IMR-90 (cell line): ENCODE results near the gene DZANK1. TPM values are rescaled to one million over a fixed set of nuclear protein-coding genes. Genes with fewer than 3 reads are reported as not detected.
A peak's percentile ranks its signal among the peaks of the same experiment; 100 is the strongest.

Experiments
- ATAC-seq: fragments of 200-7000 bp; cut with Tn5 transposase; 2 replicates; pipeline ENCODE4 v1.9.1; 2020; ENCODE audit warnings: low read depth, mild to moderate bottlenecking, moderate library complexity
- BruUV-seq: library from RNA; stranded (reverse); fragments of 400-500 nt; replicated peaks from 2 replicates; lab custom pipeline; 2021; lab: Mats Ljungman, UMichigan
- CTCF ChIA-PET: fragments of 300-600 bp; formaldehyde crosslinking; extraction: SDS; loops from one replicate; lab custom pipeline; 2021; ENCODE audit warnings: antibody characterized with exemption; lab: Yijun Ruan, JAX
- POLR2A ChIA-PET: fragments of 300-600 bp; sonication (Branson Sonifier 250); formaldehyde crosslinking; loops from one replicate; lab custom pipeline; 2022; ENCODE audit warnings: antibody characterized with exemption; ENCODE audit not compliant: unreplicated experiment; lab: Charles Lee
- DNase-seq: peaks from one replicate; pipeline ENCODE4 v3.0.0; 2013
- H2AFZ ChIP-seq: replicated peaks from 2 replicates; pipeline ENCODE3; 2013; ENCODE audit warnings: low read length, mild to moderate bottlenecking; ENCODE audit not compliant: poor library complexity
- H2AK5ac ChIP-seq: 2 replicates; pipeline ENCODE4 v1.6.1; 2013; ENCODE audit warnings: low read depth, low read length, inconsistent platforms
- H2AK9ac ChIP-seq: replicated peaks from 2 replicates; pipeline ENCODE3; 2013; ENCODE audit warnings: mild to moderate bottlenecking, low read depth, low read length, moderate library complexity; ENCODE audit not compliant: poor library complexity
- H2BK120ac ChIP-seq: 2 replicates; pipeline ENCODE4 v1.6.1; 2013; ENCODE audit warnings: low read depth, low read length, inconsistent platforms
- H2BK15ac ChIP-seq: 3 replicates; pipeline ENCODE4 v1.6.1; 2013; ENCODE audit warnings: low read depth, low read length, inconsistent platforms
- H2BK20ac ChIP-seq: 2 replicates; pipeline ENCODE4 v1.6.1; 2013; ENCODE audit warnings: low read depth, mild to moderate bottlenecking, inconsistent platforms, low read length, moderate library complexity
- H2BK5ac ChIP-seq: 2 replicates; pipeline ENCODE4 v1.6.1; 2013; ENCODE audit warnings: mild to moderate bottlenecking, low read depth, low read length, inconsistent platforms; ENCODE audit not compliant: poor library complexity, severe bottlenecking
- H3K14ac ChIP-seq: replicated peaks from 2 replicates; pipeline ENCODE4 v1.6.1; 2013; ENCODE audit warnings: low read depth, low read length, inconsistent platforms
- H3K18ac ChIP-seq: 2 replicates; pipeline ENCODE4 v1.6.1; 2013; ENCODE audit warnings: low read depth, low read length, control low read depth
- H3K23ac ChIP-seq: 2 replicates; pipeline ENCODE4 v1.6.1; 2013; ENCODE audit warnings: low read depth, low read length, inconsistent platforms
- H3K27ac ChIP-seq: 2 replicates; pipeline ENCODE4 v1.5.1; 2013; ENCODE audit warnings: mild to moderate bottlenecking, control low read depth, low read length; ENCODE audit not compliant: insufficient read depth
- H3K27me3 ChIP-seq: 2 replicates; pipeline ENCODE4 v1.6.1; 2013; ENCODE audit warnings: low read length; ENCODE audit not compliant: control insufficient read depth, insufficient read depth
- H3K36me3 ChIP-seq: 2 replicates; pipeline ENCODE4 v1.6.1; 2013; ENCODE audit warnings: low read length, mixed read lengths; ENCODE audit not compliant: control insufficient read depth, insufficient read depth
- H3K4ac ChIP-seq: 2 replicates; pipeline ENCODE4 v1.6.1; 2013; ENCODE audit warnings: low read depth, low read length, inconsistent platforms
- H3K4me1 ChIP-seq: 2 replicates; pipeline ENCODE4 v1.6.1; 2013; ENCODE audit warnings: low read length, mixed read lengths; ENCODE audit not compliant: control insufficient read depth, insufficient read depth
- H3K4me2 ChIP-seq: 2 replicates; pipeline ENCODE4 v1.6.1; 2013; ENCODE audit warnings: low read depth, mild to moderate bottlenecking, control low read depth, low read length, moderate library complexity
- H3K4me3 ChIP-seq: 2 replicates; pipeline ENCODE4 v1.5.1; 2013; ENCODE audit warnings: low read depth, mild to moderate bottlenecking, control low read depth, low read length, moderate library complexity; ENCODE audit not compliant: insufficient read depth
- H3K56ac ChIP-seq: 2 replicates; pipeline ENCODE4 v1.6.1; 2013; ENCODE audit warnings: low read length, inconsistent platforms; ENCODE audit not compliant: insufficient read depth; ENCODE audit errors: extremely low read depth
- H3K79me1 ChIP-seq, 2 experiments: 2 replicates each; pipeline ENCODE4 v1.6.1; 2013; ENCODE audit warnings: low read length in 2 of 2, inconsistent platforms in 1 of 2, low read depth in 1 of 2
- H3K9ac ChIP-seq: 2 replicates; pipeline ENCODE4 v1.6.1; 2013; ENCODE audit warnings: low read depth, low read length, control low read depth
- H3K9me1 ChIP-seq: 2 replicates; pipeline ENCODE4 v1.6.1; 2013; ENCODE audit warnings: low read length, inconsistent platforms; ENCODE audit not compliant: insufficient read depth
- H3K9me3 ChIP-seq: 2 replicates; pipeline ENCODE4 v1.6.1; 2013; ENCODE audit warnings: low read length; ENCODE audit not compliant: control insufficient read depth, insufficient read depth
- H4K20me1 ChIP-seq: 2 replicates; pipeline ENCODE4 v1.6.1; 2013; ENCODE audit warnings: low read length, inconsistent platforms; ENCODE audit not compliant: insufficient read depth
- H4K5ac ChIP-seq: 2 replicates; pipeline ENCODE4 v1.6.1; 2013; ENCODE audit warnings: mild to moderate bottlenecking, low read depth, low read length, control low read depth
- H4K8ac ChIP-seq, 2 experiments: 2 replicates each; pipeline ENCODE4 v1.6.1; 2013; ENCODE audit warnings: low read depth in 2 of 2, low read length in 2 of 2, control low read depth in 1 of 2, inconsistent platforms in 1 of 2
- H4K91ac ChIP-seq: 2 replicates; pipeline ENCODE4 v1.6.1; 2013; ENCODE audit warnings: low read depth, low read length, inconsistent platforms; ENCODE audit not compliant: insufficient read depth
- CHD1 ChIP-seq: IDR thresholded peaks from 2 replicates; pipeline ENCODE4 v1.6.1; 2012; ENCODE audit warnings: low read depth, low read length, improper control_type of control experiment
- FOS ChIP-seq: fragments of 150-350 bp; IDR thresholded peaks from 2 replicates; pipeline ENCODE4 v1.6.1; 2016; ENCODE audit warnings: low read depth, low read length
- POLR2A ChIP-seq: IDR thresholded peaks from 2 replicates; pipeline ENCODE4 v1.6.1; 2012; ENCODE audit warnings: mild to moderate bottlenecking, low read depth, low read length
- WGBS, 2 experiments: methylation state at CpG; one replicate each; pipeline versions ENCODE4 v1.1.5 to v1.1.7; 2013; ENCODE audit warnings: missing lambda C conversion rate in 2 of 2; ENCODE audit not compliant: insufficient read length in 1 of 2; ENCODE audit errors: extremely low coverage in 2 of 2; 5-methylcytosine and 5-hydroxymethylcytosine counted together
- dilution Hi-C: fragments of 300-500 bp; cut with HindIII; formaldehyde crosslinking; loops from one replicate; pipeline ENCODE4 v1.14.3; 2018; ENCODE audit warnings: low sequenced_read_pairs; ENCODE audit not compliant: unreplicated experiment
- in situ Hi-C: fragments of 300-500 bp; cut with MboI; formaldehyde crosslinking; loops from 3 replicates; pipeline ENCODE4 v1.14.3; 2019; ENCODE audit warnings: low sequenced_read_pairs, inconsistent platforms, mixed read lengths
- intact Hi-C: fragments of 100-400 bp; cut with micrococcal nuclease; formaldehyde crosslinking; loops from 2 replicates; pipeline ENCODE4 v1.10.0; 2022
- polyA plus RNA-seq, 3 experiments: library from polyadenylated mRNA; depleted of rRNA; stranded (reverse); fragments of >200 nt; gene quantifications; 2 replicates each; pipeline ENCODE4 v1.2.3, GENCODE V29; 2012; ENCODE audit warnings: low replicate concordance in 1 of 3
- total RNA-seq: library from RNA; depleted of rRNA; stranded (reverse); fragments of >200 nt; gene quantifications from 2 replicates; pipeline ENCODE4 v1.2.3, GENCODE V29; 2012
- TF ChIP-seq, protein P1 (sequence below): conservative IDR thresholded peaks from 2 replicates; pipeline ENCODE4 v1.5.1; 2012; ENCODE audit warnings: mild to moderate bottlenecking, low read depth, low read length, improper control_type of control experiment

Gene DZANK1
- total and polyA plus RNA-seq, 2 of the 4 experiments (the other 2 are of a cell fraction), result 0.54 to 1.1 TPM

- ChIA-PET POLR2A (no interaction called here), CTCF (interaction anchor here (0.5 kb wide), 1 partner anchor 860 kb away, joined by 3 read pairs; no protein-coding TSS in a partner anchor)
- Histone ChIP-seq H3K23ac (no peak overlapping the region), H4K91ac (no peak overlapping the region), H3K79me1 (no peaks in the 10 kb centered on the region), H3K9ac (no peak overlapping the region), H2AK9ac (no peak overlapping the region), H3K9me3 (no peaks in the 10 kb centered on the region), H3K56ac (no peak overlapping the region), H4K5ac (no peak overlapping the region), H2BK20ac (no peak overlapping the region), H2BK15ac (no peak overlapping the region), H2AK5ac (no peak overlapping the region), H3K4ac (no peak overlapping the region), H3K4me3 (no peak overlapping the region), H3K18ac (no peak overlapping the region), H3K27ac (no peak overlapping the region), H3K27me3 (no peaks in the 10 kb centered on the region), H3K36me3 (no peaks in the 10 kb centered on the region), H4K8ac (no peak overlapping the region), H4K20me1 (no peaks in the 10 kb centered on the region), H3K4me1 (peaks cover 2% of the 10 kb centered on the region; the same call in 1 of the 2 replicates), H3K4me2 (no peak overlapping the region), H2AFZ (no peak overlapping the region), H3K14ac (no peak overlapping the region), H3K9me1 (peaks cover 9% of the 10 kb centered on the region; the same call in 1 of the 2 replicates), H2BK120ac (no peak overlapping the region), H2BK5ac (no peak overlapping the region)
- dilution Hi-C loops, result no loop called here
- no CpG with 5 or more reads among the region's 6 CpGs for WGBS, 2 experiments
- DNase-seq (peak; percentile 77), ATAC-seq (peak; percentile 88)
- intact Hi-C loops, result no loop called here
- TF ChIP-seq CHD1, result no peak
- no peak for TF ChIP-seq POLR2A
- TF ChIP-seq, protein P1, sequence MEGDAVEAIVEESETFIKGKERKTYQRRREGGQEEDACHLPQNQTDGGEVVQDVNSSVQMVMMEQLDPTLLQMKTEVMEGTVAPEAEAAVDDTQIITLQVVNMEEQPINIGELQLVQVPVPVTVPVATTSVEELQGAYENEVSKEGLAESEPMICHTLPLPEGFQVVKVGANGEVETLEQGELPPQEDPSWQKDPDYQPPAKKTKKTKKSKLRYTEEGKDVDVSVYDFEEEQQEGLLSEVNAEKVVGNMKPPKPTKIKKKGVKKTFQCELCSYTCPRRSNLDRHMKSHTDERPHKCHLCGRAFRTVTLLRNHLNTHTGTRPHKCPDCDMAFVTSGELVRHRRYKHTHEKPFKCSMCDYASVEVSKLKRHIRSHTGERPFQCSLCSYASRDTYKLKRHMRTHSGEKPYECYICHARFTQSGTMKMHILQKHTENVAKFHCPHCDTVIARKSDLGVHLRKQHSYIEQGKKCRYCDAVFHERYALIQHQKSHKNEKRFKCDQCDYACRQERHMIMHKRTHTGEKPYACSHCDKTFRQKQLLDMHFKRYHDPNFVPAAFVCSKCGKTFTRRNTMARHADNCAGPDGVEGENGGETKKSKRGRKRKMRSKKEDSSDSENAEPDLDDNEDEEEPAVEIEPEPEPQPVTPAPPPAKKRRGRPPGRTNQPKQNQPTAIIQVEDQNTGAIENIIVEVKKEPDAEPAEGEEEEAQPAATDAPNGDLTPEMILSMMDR, result no peak
- peak; percentile 47; the same call in 1 of the 2 replicates for TF ChIP-seq FOS
- in situ Hi-C loops, result no loop called here
- no TSS peak for BruUV-seq
Measured at GRCh38 chr20:18388860-18389259, 78.0 kb downstream of the DZANK1 start.
